HG03280 (cell line): ENCODE measurements around the gene NCDN.

Experiments
- ATAC-seq: cut with Tn5 transposase; IDR thresholded peaks from one replicate; pipeline ENCODE4 v1.9.1; 2021; ENCODE audit warnings: mild to moderate bottlenecking, moderate library complexity; ENCODE audit not compliant: unreplicated experiment

The NCDN gene, protein sequence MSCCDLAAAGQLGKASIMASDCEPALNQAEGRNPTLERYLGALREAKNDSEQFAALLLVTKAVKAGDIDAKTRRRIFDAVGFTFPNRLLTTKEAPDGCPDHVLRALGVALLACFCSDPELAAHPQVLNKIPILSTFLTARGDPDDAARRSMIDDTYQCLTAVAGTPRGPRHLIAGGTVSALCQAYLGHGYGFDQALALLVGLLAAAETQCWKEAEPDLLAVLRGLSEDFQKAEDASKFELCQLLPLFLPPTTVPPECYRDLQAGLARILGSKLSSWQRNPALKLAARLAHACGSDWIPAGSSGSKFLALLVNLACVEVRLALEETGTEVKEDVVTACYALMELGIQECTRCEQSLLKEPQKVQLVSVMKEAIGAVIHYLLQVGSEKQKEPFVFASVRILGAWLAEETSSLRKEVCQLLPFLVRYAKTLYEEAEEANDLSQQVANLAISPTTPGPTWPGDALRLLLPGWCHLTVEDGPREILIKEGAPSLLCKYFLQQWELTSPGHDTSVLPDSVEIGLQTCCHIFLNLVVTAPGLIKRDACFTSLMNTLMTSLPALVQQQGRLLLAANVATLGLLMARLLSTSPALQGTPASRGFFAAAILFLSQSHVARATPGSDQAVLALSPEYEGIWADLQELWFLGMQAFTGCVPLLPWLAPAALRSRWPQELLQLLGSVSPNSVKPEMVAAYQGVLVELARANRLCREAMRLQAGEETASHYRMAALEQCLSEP

DNA sequence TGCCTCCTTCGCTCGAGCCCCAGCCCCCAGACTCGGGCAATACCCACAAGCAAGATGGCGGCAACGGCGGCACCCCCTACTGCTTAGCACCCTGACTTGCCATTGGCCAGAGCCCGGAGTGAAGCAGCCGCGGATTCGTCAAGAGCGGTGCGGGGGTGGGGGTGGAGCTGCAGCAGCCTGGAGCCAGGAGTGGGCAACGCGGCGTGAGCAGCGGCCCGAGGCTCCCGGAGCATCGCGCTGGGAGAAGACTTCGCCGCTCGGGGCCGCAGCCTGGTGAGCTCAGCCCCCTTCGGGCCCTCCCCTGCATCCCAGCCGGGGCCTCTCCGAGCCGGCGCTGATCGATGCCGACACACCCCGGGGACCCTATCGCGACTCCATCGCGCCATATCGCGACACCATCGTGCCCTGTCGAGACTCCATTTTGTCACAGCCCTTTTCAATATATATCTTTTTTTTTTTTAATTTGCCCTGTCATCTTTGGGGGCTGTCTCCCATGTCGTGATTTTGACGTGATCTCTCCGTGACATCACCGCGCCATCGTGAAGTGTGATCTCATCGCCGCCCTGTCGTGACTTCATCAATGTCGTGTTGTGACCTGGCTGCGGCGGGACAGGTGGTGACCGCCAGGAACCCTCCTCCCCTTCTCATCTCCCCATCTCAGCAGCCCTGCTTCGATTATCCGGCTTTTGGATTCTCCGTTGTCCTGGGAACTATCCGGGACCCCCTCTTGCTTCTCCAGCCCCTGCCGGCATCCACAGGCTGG, at the start of gene NCDN:
Gene NCDN (plus strand): TSS at position 189 of the 763 bp plus-strand sequence. CDS start 392 bp downstream, at position 581.
- peak; percentile 84 for ATAC-seq

GRCh38 chr1:35507947-35508346, 49.7 kb upstream of the NCDN start:
- ATAC-seq, result no peak

GRCh38 chr1:35509558-35509957, 48.0 kb upstream of the NCDN start:
- ATAC-seq, result no peak

DNA sequence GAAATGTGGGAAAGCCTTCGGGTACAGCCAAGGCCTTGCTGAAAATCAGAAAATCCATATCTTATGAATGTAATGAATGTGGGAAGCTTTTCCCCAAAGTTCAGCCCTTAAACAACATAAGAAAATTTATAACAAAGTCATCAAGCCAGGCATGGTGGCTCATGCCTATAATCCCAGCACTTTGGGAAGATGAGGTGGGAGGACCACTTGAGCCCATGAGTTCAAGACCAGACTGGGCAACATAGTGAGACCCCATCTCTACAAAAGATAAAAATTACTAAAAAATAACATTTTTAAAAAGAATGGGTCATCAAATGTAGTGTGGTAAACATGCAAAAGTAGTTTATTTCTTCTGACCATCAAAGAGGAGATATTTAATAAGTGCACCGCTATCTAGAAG, 46.3 kb upstream of the NCDN start:
- ATAC-seq, result no peak

DNA sequence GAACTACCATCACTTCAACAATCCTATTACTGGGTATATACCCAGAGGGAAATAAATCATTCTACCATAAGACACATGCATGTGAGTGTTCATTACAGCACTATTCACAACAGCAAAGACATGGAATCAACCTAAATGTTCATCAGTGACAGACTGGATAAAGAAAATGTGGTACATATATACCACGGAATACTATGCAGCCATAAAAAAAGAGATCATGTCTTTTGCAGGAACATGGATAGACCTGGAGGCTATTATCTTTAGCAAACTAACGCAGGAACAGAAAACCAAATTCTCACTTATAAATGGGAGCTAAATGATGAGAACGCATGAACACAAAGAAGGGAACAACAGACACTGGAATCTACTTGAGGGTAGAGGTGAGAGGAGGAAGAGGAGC, 39.4 kb upstream of the NCDN start:
- ATAC-seq, result no peak

DNA sequence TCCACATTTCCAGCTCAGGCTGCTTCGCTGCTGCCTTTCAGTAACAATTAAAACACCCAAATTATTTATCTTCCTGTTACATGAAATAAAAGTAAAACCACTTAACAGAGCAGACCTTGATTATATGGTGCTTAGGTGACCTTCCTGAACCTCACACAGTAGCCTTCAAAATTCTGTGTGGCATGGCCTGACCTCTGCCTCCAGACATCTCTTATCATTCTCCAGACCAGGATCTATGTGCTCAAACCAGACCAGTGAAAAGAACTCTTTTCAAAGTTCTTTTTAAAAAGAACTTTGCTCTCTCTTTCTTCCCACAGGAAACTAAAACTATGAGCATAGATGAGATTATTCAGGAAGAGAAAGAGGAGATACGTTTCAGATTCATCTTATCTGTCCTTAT, 38.2 kb upstream of the NCDN start:
- ATAC-seq, result no peak

DNA sequence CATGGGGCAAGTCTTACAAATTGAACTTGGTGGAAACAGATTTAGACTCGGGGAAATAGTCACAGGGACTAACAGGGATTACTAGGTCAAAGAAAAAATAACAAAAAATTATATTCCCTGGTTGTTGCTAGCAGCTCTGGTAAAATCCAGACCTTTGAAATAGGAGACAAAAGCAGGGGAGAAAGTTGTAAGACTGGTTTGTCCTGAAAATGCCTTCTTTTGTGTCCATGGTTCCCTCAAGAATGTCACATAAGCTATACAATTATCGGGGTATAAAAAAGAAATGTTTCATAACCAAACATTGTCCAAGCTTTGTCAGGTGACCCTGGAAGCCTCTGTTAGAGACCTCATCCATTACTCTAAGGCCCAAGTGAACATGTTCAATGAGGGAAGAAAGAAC, 33.5 kb upstream of the NCDN start:
- no peak for ATAC-seq

- no peak for ATAC-seq
Observed at GRCh38 chr1:35530168-35530567, 27.4 kb upstream of the NCDN start.

DNA sequence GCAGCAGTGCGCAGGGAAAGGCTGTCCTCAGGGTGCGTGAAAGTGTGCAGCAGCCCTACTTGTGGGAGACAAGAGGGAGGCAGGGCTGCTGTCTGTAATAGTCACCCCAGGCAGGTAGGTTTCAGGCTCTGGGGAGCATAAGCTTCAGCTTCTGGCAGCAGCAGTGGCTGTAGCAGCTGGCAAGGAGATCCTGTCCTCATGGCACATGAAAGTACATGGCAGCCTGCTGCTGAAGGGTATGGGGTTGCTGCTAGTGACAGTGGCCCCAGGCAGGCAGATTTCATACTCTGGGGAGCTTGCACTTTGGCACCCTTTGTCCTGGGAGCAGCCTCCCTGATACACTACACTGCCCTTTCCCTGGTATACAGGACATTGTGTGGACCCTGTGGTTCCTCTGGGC, 26.7 kb upstream of the NCDN start:
- ATAC-seq, result no peak

DNA sequence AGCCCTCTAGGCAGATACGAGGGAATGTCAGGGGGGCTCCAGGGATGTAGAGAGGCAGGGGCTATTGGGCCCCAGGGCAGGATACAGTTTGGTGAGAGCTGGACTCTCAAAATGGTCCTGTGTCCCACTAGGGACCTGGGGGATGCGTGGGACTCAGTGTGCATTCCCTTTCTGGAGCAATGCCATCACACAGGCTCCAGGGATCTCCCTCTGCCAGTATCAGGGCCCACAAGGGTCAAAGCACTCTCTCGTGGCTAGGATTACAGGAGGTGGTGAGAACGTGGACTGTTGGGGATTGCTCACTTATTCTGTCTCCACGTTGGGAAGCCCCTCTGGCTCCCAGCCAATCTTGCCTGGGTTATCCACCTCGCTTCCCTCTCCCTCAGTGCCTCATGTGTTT, 26.2 kb upstream of the NCDN start:
- no peak for ATAC-seq

DNA sequence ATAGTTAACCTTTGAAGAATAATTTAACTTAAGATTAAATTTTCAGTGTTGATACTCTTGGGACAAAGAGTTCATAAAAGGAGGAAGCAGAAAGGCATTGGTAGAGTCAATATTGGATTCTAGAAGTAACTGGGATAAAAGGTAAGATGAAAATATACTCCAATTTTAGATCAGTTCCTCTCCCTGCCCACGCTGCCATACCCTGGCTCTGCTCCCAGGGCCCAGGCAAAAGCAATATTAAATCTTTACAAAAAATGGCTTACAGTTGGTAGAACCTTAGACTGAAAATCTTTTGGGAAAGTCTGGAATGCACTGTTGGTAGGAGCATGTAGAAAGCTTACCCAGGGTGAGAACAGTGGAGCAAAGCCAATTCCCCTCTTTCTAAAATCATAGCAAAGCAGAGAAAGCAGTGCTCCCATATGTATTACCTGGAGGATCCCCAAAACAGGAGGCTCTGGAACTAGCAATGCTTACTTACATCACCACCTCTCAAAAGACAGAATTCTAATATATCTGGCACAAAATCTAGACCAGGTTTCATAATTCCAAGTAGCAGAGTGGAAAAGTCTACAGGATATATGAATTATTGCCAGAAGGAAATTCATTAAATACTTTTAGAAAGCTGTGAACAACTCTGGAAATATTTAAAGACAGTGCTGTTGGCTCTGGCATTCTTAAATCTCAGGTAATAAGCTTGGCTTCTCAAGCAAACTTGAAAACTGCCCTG, 24.9 kb upstream of the NCDN start:
- no peak for ATAC-seq

DNA sequence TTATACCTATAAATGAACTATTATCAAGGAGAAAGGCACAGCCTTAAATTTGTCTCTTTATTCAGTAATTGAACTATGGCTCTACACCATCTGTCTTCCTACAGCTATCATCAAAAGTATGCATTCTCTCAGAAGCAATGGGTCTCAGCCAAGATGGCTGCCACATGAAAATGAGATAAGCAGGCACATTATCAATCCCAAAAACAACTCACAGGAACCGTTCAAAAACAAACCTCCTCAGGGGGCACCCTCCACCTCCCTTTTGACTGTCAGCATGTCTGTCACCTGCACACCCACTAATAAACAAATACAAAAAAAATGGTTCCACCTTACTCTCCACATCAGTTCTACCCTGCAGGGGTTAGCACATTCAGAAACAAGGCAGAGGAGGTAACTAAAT, 24.0 kb upstream of the NCDN start:
- no peak for ATAC-seq

DNA sequence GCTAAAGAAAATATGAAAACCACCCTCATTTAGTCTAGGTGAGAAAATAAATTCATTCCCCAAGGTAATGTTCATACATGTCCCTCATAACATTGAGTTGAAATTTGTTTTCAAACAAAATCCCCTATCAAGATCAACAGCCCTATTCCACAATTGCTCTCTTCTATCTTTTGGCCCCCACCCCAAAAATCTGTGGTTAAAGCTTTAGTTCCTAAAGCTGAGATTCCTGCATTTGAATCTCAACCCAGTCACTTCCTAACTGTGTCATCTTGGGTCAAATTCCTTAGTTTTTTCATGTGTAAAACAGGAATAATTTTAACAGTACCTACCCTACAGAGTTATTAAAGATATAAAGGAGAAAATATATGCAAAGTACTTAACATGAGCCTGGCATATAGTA, 22.4 kb upstream of the NCDN start:
- no peak for ATAC-seq

- no peak for ATAC-seq
Observed at GRCh38 chr1:35536556-35537162, 20.9 kb upstream of the NCDN start.

DNA sequence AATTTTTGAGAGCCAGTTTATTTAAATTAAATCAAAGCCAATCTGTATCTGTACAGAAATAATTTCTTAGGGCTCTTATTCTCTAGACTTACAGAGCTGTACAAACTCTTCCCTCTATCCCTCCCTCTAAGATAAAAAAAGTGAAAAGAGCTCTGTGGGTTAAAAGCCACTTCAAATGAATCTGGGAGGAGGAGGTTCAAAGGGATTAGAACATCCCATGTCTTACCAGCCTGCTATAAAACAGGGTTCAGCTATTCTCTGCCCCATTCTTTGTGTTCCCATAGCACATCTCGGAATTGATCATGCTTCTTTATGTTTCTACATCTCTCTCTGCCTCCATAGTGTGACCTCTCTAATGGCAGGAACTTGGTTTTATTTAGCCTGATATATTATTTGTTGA, 19.8 kb upstream of the NCDN start:
- no peak for ATAC-seq

- ATAC-seq, result peak; percentile 41
Observed at GRCh38 chr1:35539073-35539823, 18.4 kb upstream of the NCDN start.

- no peak for ATAC-seq
Observed at GRCh38 chr1:35539824-35540261, 17.8 kb upstream of the NCDN start.

DNA sequence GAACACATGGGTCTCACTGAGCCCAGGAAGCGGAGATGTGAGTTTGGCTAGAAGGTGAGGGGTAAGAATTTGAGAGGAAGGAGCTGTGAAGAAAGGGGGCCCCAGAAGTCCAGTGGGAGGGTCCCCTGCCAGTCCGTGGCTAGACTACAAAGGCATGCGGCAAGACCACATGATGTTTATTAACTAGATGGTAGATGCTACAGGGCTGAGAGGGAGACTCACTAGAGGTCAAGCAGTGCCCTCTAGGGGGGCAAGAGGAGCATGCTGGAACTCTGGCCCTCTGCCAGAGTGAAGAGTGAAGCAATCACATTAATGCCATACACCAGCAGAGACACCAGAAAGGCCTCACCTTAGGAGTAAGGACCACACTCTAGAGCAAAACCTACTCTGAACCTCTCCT, 12.6 kb upstream of the NCDN start:
- ATAC-seq, result no peak

- no peak for ATAC-seq
Observed at GRCh38 chr1:35546614-35547013, 11.0 kb upstream of the NCDN start.

- no peak for ATAC-seq
Observed at GRCh38 chr1:35553851-35554250, 3.7 kb upstream of the NCDN start.
